Spleen (tissue), 11 donors: ENCODE results near the gene ANKRD6. TPM values are rescaled to one million over a fixed set of nuclear protein-coding genes. Genes with fewer than 3 reads are reported as not detected.

Experiments
- DNase-seq: peaks from one replicate; pipeline ENCODE4 v3.0.0-alpha.2; 2020
- H3K27ac ChIP-seq, 8 donors: fragments of 200-600 bp; sonication (generic) in 7 of 8; 1 replicate in 4 of 8; 2 replicates in 4 of 8; pipeline versions ENCODE4 v1.5.0 to v1.8.0; 2016 to 2021; ENCODE audit warnings: inconsistent platforms in 4 of 8, mild to moderate bottlenecking in 4 of 8, moderate library complexity in 1 of 8
- H3K27me3 ChIP-seq, 7 donors: fragments of 200-600 bp; sonication (generic) in 6 of 7; replicated peaks in 1 of 7; 1 replicate in 4 of 7; 2 replicates in 3 of 7; pipeline versions ENCODE4 v1.5.0 to v1.8.0; 2016 to 2021; ENCODE audit warnings: inconsistent platforms in 3 of 7, mild to moderate bottlenecking in 1 of 7
- H3K36me3 ChIP-seq, 6 donors: fragments of 200-600 bp; sonication (generic) in 5 of 6; 1 replicate in 4 of 6; 2 replicates in 2 of 6; pipeline versions ENCODE4 v1.5.0 to v1.8.0; 2016 to 2021; ENCODE audit warnings: inconsistent platforms in 2 of 6
- H3K4me1 ChIP-seq, 6 donors: fragments of 200-600 bp; sonication (generic) in 5 of 6; 1 replicate in 3 of 6; 2 replicates in 3 of 6; pipeline versions ENCODE4 v1.5.0 to v1.8.0; 2016 to 2021; ENCODE audit warnings: inconsistent platforms in 3 of 6
- H3K4me3 ChIP-seq, 8 donors: fragments of 200-600 bp; sonication (generic) in 7 of 8; 1 replicate in 4 of 8; 2 replicates in 4 of 8; pipeline versions ENCODE4 v1.5.0 to v1.8.0; 2016 to 2021; ENCODE audit warnings: inconsistent platforms in 4 of 8, mild to moderate bottlenecking in 4 of 8, moderate library complexity in 2 of 8
- H3K9me3 ChIP-seq, 8 donors: fragments of 200-600 bp; sonication (generic) in 7 of 8; 1 replicate in 4 of 8; 2 replicates in 4 of 8; pipeline versions ENCODE4 v1.5.0 to v1.8.0; 2016 to 2021; ENCODE audit warnings: inconsistent platforms in 4 of 8
- POLR2A ChIP-seq, 3 donors: fragments of 450-650 bp; IDR thresholded peaks; one replicate each; pipeline ENCODE4 v1.5.1; 2017; ENCODE audit warnings: antibody characterized with exemption in 3 of 3, mild to moderate bottlenecking in 1 of 3
- POLR2AphosphoS5 ChIP-seq, 3 donors: sonication (generic); formaldehyde crosslinking; IDR thresholded peaks; one replicate each; pipeline ENCODE4 v1.5.1; 2017; ENCODE audit warnings: antibody characterized with exemption in 3 of 3
- WGBS, 5 donors: extraction: QIAGEN DNeasy Blood & Tissue Kit in 3 of 5; methylation state at CpG; one replicate each; pipeline versions ENCODE4 v1.1.5 to v1.1.7; 2013 to 2018; 5-methylcytosine and 5-hydroxymethylcytosine counted together
- intact Hi-C: fragments of 100-400 bp; cut with DNase I; formaldehyde crosslinking; loops from one replicate; pipeline ENCODE4 v1.15.0; 2023; ENCODE audit warnings: low total_unique reads
- polyA plus RNA-seq, 3 donors: library from polyadenylated mRNA; stranded (reverse); fragments of 200-250 nt; gene quantifications; one replicate each; pipeline ENCODE4 v1.2.1, GENCODE V29; 2013
- total RNA-seq, 7 donors: library from RNA; depleted of rRNA in 3 of 7; stranded (reverse); fragments of >200 nt in 3 of 7; fragmentation: NEBNext Ultra II Directional in 4 of 7; extraction: Animal tissue kit (Norgen Biotek cat#: 25700) in 4 of 7; gene quantifications; one replicate each; pipeline versions ENCODE4 v1.1.0 to v1.2.1, GENCODE V29; 2016 to 2021
- TF ChIP-seq, protein P1 (sequence below), 11 experiments: fragments of 200-600 bp in 7 of 11; fragments of 450-650 bp in 4 of 11; sonication (generic) in 4 of 11; IDR thresholded peaks in 8 of 11; conservative IDR thresholded peaks in 3 of 11; 1 replicate in 7 of 11; 2 replicates in 4 of 11; pipeline versions ENCODE4 v1.4.0 to v1.8.0; 2016 to 2021; ENCODE audit warnings: antibody characterized with exemption in 11 of 11, inconsistent platforms in 4 of 11, mild to moderate bottlenecking in 1 of 11
- donor health status: healthy with polysubstance abuse.
- donor health status: DM: no; HTN: no; CAD: no; lungs with moderate emphysema.
- donor health status: DM: no; HTN: no; CAD: no.
- donor health status: Bipolar disorder and iron deficiency.
- donor health status: healthy.
- donor health status: DM: no; HTN: no; CAD: no.
- donor health status: DM: yes; HTN: yes; CAD: no.

ANKRD6 gene
- total and polyA plus RNA-seq, 10 donors = 2.2 to 18.4 (median 7.7) TPM

- Histone ChIP-seq H3K4me1 (peaks cover 4 to 22% (median 12%) of the 10 kb centered on the region in 6 donors), H3K4me3 (no peak overlapping the region), H3K27ac (peak overlapping the region in 1 of 8 donors; percentile 9), H3K36me3 (no peaks in the 10 kb centered on the region), H3K9me3 (no peaks in the 10 kb centered on the region), H3K27me3 (no peaks in the 10 kb centered on the region)
- intact Hi-C loops = no loop called here
- DNase-seq = no peak
- 71 to 85% (median 81%) methylated on average over 2 of the region's 2 CpGs for WGBS, 5 donors
- TF ChIP-seq, protein P1, sequence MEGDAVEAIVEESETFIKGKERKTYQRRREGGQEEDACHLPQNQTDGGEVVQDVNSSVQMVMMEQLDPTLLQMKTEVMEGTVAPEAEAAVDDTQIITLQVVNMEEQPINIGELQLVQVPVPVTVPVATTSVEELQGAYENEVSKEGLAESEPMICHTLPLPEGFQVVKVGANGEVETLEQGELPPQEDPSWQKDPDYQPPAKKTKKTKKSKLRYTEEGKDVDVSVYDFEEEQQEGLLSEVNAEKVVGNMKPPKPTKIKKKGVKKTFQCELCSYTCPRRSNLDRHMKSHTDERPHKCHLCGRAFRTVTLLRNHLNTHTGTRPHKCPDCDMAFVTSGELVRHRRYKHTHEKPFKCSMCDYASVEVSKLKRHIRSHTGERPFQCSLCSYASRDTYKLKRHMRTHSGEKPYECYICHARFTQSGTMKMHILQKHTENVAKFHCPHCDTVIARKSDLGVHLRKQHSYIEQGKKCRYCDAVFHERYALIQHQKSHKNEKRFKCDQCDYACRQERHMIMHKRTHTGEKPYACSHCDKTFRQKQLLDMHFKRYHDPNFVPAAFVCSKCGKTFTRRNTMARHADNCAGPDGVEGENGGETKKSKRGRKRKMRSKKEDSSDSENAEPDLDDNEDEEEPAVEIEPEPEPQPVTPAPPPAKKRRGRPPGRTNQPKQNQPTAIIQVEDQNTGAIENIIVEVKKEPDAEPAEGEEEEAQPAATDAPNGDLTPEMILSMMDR (IDR thresholded peaks at IDR 0.05 in 8 of 11, conservative IDR thresholded peaks at IDR 0.05 in 3 of 11) = no peak
- TF ChIP-seq POLR2AphosphoS5 (IDR thresholded peaks at IDR 0.05) (no peak), POLR2A (IDR thresholded peaks at IDR 0.05) (no peak)
These were observed 42.1 kb downstream of the ANKRD6 start for GRCh38 chr6:89475101-89475500.

- no peak for TF ChIP-seq POLR2A (IDR thresholded peaks at IDR 0.05)
- TF ChIP-seq, protein P1 (IDR thresholded peaks at IDR 0.05 in 8 of 11, conservative IDR thresholded peaks at IDR 0.05 in 3 of 11) = no peak
- TF ChIP-seq POLR2AphosphoS5 (IDR thresholded peaks at IDR 0.05) = no peak
- Histone ChIP-seq H3K27ac (peak overlapping the region in 1 of 8 donors; percentile 9), H3K9me3 (no peaks in the 10 kb centered on the region), H3K4me3 (no peak overlapping the region), H3K36me3 (no peaks in the 10 kb centered on the region), H3K27me3 (no peaks in the 10 kb centered on the region), H3K4me1 (peaks cover 4 to 22% (median 12%) of the 10 kb centered on the region in 6 donors)
- intact Hi-C loops = no loop called here
- no peak for DNase-seq
These were observed 42.7 kb downstream of the ANKRD6 start for GRCh38 chr6:89475634-89476033.

GRCh38 chr6:89479897-89480296 lies 46.9 kb downstream of the ANKRD6 start:
- Histone ChIP-seq H3K4me3 (no peak overlapping the region), H3K4me1 (peaks cover 4 to 14% (median 9%) of the 10 kb centered on the region in 6 donors), H3K27me3 (no peaks in the 10 kb centered on the region), H3K9me3 (no peaks in the 10 kb centered on the region), H3K27ac (no peak overlapping the region), H3K36me3 (no peaks in the 10 kb centered on the region)
- TF ChIP-seq POLR2A (IDR thresholded peaks at IDR 0.05) = no peak
- TF ChIP-seq POLR2AphosphoS5 (IDR thresholded peaks at IDR 0.05) = no peak
- WGBS, 5 donors = 64 to 73% (median 69%) methylated on average over 2 of the region's 2 CpGs
- no peak for DNase-seq
- intact Hi-C loops = no loop called here

DNA sequence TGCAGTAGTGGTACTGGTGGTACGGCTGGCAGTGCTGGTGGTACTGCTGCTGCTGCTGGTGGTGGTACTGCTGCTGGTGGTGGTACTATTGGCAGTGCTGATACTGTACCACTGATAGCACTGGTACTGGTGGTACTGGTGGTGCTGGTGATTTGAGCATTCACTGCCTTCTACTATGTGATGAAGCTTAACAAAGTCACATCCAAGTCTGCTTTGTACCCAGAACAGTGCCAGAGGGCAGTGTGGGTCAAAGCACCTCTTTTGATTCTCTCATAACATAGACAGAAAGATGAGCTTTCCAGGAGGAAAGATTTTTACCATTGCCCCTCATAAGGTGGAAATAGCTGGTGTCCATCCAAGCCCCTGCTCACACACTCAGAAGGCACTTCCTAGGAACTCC lies 48.7 kb downstream of the ANKRD6 start:
- no peaks in the 10 kb centered on the region for H3K9me3 ChIP-seq
- TF ChIP-seq POLR2A (IDR thresholded peaks at IDR 0.05) (no peak), POLR2AphosphoS5 (IDR thresholded peaks at IDR 0.05) (no peak)
- TF ChIP-seq, protein P1 (IDR thresholded peaks at IDR 0.05 in 8 of 11, conservative IDR thresholded peaks at IDR 0.05 in 3 of 11) = no peak
- H3K36me3 ChIP-seq = no peaks in the 10 kb centered on the region
- H3K4me1 ChIP-seq = no peaks in the 10 kb centered on the region
- H3K27me3 ChIP-seq = no peaks in the 10 kb centered on the region
- H3K4me3 ChIP-seq = no peak overlapping the region
- intact Hi-C loops = no loop called here
- 95 to 100% (median 100%) methylated on average over 1 of the region's 1 CpG for WGBS, 5 donors
- no peak overlapping the region for H3K27ac ChIP-seq
- no peak for DNase-seq

GRCh38 chr6:89482126-89482525 lies 49.2 kb downstream of the ANKRD6 start:
- Histone ChIP-seq H3K9me3 (no peaks in the 10 kb centered on the region), H3K27me3 (no peaks in the 10 kb centered on the region), H3K4me3 (no peak overlapping the region), H3K36me3 (no peaks in the 10 kb centered on the region), H3K4me1 (no peaks in the 10 kb centered on the region), H3K27ac (no peak overlapping the region)
- intact Hi-C loops = no loop called here
- 60 to 88% (median 86%) methylated on average over 1 of the region's 1 CpG for WGBS, 5 donors
- TF ChIP-seq POLR2A (IDR thresholded peaks at IDR 0.05) (no peak), POLR2AphosphoS5 (IDR thresholded peaks at IDR 0.05) (no peak)
- TF ChIP-seq, protein P1 (IDR thresholded peaks at IDR 0.05 in 8 of 11, conservative IDR thresholded peaks at IDR 0.05 in 3 of 11) = no peak
- DNase-seq = no peak
